GM18517 (cell line): ENCODE measurements around the gene ACP3.
"Not testable (repeated sequence)": the region's sequence is repeated elsewhere in the genome, so short reads cannot be mapped to it uniquely, and the experiment has no call there.

ENCODE experiments used
- ATAC-seq: cut with Tn5 transposase; IDR thresholded peaks from one replicate; pipeline ENCODE4 v1.9.1; 2021; ENCODE audit warnings: mild to moderate bottlenecking, moderate library complexity; ENCODE audit not compliant: unreplicated experiment

The ACP3 gene, protein sequence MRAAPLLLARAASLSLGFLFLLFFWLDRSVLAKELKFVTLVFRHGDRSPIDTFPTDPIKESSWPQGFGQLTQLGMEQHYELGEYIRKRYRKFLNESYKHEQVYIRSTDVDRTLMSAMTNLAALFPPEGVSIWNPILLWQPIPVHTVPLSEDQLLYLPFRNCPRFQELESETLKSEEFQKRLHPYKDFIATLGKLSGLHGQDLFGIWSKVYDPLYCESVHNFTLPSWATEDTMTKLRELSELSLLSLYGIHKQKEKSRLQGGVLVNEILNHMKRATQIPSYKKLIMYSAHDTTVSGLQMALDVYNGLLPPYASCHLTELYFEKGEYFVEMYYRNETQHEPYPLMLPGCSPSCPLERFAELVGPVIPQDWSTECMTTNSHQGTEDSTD

DNA sequence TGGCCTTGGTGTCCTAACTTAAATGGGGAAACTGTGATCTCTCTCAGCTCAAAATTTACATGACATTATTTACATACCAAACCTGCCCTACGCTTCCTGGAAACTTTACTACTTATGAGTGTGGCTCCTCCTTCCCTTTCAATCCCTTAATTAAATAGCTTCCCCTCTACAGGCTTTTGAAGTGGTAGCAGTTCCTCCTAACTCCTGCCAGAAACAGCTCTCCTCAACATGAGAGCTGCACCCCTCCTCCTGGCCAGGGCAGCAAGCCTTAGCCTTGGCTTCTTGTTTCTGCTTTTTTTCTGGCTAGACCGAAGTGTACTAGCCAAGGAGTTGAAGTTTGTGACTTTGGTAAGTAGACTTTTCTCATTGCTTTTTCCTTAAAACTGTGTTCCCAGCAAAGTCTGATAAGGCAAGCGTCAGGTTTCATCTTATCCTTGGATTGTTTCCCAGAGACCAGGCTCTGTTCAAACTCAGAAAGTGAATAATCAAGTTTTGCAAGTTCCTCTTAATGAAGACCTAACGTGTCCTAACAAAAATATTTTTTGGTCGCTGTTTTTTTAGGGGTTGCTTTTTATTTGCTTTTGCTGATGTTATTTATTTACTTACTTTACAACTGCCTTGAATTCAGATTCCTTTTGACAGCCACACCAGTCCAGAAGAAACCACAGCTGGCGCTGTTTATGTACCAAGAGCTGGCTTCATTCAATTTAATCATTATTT lies at the start of gene ACP3:
Gene ACP3 (plus strand): TSS at position 179 of the 720 bp plus-strand sequence. CDS start 50 bp downstream, at position 229.
- no peak for ATAC-seq

DNA sequence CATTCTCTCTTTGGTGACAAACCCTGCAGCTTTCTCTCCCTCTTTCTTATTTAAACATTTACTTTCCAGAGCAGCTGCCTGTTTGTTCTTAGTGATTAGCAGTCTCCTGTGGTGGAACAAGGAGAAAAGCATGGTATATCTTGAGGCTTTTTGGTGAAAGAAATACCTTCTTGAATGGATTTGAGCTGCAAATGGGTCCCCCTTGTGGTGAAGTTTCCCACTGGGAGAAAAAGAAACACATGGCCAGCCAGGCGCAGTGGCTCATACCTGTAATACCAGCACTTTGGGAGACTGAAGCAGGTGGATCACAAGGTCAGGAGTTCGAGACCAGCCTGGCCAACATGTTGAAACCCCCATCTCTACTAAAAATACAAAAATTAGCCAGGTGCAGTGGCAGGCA lies 48.3 kb upstream of the ACP3 start:
- no peak for ATAC-seq

DNA sequence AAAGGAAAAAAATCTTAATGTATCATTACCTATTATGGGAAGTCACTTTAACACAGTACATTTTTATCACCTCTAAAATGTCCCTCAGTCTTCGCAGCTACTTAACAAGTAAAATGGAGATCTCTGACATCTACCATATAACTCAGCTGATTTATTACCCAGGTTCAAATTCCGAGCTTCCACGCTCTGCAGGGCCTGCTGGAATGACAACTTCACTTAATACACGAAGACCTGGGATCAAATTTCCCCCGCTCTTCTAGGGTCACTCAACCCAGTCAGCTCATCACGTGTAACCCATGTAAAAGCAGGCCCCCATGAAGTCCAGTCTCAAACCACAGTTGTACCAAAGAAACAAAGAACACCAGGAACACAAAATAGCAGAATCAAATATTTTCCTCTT lies 44.2 kb upstream of the ACP3 start:
- ATAC-seq = no peak

DNA sequence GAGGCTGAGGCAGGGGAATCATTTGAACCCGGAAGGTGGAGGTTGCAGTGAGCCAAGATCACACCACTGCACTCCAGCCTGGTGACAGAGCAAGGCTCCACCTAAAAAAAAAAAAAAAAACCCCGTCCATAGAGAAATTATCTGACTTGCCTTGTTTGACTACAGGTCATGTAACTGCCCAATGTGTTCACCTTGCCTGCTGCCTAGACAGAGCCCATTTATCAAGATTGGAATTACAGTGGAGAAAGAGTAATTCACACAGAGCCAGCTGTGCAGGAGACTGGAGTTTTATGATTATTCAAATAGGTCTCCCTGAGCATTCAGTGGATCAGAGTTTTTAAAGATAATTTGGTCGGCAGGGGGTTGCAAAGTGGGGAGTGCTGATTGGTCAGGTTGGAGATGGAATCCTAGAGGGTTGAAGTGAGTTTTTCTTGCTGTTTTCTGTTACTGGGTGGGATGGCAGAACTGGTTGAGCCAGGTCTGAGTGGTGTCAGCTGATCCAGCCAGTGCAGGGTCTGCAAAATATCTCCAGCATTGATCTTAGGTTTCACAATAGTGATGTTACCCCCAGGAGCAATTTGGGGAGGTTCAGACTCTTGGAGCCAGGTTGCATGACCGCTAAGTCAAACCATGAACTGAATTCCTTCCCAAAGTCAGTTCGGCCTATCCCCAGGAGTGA lies 40.8 kb upstream of the ACP3 start:
- ATAC-seq = no peak

DNA sequence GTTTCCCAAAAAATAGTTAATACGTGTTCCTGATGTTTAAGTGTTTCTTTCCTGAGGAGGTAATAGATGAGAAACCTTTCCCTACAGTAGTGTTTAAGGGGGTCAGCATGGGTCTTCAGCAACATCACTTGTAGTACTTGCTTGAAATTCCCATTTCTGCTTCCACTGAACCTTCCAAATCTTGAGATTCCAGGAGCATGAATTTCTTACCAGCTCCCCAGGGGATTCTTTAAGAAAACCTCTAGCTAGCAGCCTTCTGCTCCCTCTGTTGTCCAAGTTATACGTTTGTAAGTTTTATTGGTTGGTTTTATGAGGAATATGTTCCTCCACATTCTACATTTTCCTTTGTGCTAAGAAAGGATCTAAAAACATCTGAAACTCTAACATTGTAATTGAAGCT lies 38.2 kb upstream of the ACP3 start:
- no peak for ATAC-seq

DNA sequence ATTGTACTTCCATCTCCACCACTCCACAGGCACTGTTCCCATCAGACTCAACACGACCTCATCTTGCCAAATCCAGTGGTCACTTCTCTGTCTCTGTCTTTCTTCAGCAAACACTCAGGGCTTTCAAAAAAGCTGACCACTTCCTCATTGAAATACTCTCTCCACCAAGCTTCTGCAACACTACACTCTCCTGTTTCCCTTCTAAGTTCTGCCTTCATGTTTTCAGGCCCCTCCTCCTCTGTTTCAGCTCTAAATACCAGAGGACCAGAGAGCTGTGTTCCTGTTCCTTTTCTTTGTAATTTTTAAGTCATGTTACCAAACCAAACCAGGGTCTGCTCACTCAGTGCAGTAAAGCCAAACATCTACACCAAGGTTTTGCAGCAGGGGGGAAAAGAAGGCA lies 33.8 kb upstream of the ACP3 start:
- ATAC-seq = no peak

DNA sequence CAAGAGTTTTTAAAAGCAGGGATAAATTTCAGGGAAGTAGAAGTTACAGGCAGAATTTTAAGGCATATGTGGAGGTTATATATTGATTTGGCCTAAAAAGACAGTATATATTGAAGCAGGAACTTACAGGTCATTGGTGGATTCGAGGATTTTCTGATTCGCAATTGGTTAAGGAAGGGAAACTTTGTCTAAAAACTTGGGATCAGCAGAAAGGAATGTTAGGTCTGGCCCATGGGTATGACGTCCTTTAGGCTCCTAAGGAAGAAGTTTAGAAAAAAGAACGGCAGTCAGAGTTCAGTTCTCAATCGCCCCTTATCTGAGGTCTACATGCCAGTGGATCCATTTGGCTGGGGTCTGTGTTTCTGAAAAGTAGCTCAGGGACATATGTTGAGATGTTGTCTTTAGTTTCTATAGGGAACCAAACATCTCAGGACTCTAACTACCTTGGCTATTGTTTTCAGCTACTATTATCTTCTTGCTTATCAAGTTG lies 33.2 kb upstream of the ACP3 start:
- no peak for ATAC-seq

DNA sequence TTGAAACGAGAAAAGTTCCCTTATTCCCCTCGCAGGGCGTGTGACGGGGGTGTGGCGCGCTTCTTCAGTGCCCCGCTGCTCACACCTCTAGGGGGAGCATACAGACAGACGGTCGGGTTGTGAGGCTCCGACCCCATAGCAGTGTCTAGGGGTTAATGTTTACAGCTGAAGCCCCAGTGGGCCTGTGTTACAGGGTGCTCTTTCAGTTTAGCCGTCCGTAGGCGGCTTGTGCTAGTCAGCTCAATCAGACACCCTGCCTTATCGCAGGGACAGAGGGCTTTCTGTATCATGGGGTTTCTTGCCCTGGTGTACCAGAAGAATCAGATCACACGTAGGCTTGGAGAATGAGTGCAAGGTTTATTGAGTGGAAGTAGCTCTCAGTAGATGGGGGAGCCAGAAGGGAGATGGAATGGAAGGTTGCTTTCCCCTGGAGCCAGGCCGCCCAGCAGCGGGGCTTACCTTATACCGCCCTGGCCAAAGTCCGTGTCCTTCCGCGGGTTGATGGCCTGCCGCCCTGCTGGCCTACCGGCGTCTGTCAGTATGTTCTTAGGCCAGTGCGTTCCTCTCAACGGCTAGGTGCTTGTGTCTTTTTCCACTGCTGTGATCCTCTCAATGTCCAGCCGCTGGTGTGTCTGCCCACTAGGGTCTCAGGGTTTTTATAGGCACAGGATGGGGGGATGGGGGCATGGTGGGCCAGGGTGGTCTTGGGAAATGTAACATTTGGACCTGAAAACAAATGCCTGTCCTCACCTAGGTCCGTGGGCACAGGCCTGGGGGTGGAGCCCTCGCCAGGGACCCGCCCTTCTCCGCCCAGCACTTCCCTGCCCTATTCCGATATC lies 32.2 kb upstream of the ACP3 start:
- no peak for ATAC-seq

DNA sequence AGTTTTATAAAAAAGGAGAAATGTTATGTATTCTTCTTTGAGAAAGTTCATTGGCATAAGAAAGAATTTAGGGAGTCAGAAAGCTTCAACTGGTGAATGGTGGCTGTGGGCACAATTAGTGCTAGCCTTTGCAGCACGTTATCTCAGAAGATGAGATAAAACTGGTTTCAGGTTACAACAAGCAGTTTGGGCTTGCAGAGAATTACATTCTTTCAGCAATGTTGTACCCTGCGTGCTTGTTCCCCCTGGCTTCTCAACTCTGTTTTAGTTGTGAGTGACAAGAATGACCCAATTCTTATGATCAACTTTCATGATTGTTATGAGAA lies 31.6 kb upstream of the ACP3 start:
- no peak for ATAC-seq

DNA sequence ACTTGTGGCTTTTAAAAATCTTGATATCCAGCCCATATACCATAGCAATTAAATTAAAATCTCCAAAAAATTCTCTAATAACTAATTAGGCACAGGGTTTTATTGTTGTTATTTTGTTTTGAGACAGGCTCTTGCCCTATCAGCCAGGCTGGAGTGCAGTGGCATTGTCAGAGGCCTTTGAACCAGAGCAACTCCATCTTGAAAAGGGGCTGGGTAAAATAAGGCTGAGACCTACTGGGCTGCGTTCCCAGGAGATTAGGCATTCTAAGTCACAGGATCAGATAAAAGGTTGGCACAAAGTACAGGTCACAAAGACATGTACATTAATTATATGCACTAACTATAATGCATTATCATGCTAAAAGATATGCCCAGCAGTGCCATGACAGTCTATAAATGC lies 31.2 kb upstream of the ACP3 start:
- no peak for ATAC-seq

DNA sequence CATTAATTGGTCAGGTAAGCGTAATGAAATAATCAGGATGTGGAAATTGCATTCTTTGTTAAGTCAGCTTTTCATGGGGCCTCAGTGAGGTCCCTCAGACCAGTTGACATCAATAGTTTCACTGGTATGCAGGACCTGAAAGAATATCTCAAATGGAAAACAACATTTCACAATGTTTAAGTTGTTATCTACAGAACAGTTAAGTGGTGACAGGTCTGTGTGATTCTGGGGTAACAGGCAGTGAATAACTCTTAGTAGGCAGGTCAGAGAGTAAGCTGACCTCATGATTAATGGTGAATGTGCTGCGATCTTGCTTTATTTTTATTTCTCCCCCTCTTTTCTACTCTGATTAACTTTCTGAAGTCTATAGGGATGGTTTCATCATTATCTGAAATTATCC lies 28.9 kb upstream of the ACP3 start:
- ATAC-seq = no peak

DNA sequence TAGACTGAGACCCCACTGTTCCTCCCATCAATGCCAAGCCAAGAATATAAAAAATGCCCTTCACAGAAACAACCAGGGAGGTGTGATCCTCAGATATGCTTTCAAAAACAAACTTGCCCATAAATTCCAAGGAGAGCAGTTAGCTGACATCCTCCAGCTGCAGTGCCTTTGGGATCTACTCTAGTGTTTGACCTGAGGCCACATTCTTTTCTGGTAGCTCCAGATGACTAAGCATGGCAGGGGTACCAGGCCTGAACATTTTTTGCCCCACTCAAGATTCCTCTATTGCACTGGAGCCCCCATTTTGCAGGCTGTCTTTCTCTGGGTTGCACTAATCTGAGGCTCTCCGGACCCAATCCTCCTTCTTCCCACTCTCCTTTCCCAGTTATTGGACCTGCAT lies 27.9 kb upstream of the ACP3 start:
- no peak for ATAC-seq

DNA sequence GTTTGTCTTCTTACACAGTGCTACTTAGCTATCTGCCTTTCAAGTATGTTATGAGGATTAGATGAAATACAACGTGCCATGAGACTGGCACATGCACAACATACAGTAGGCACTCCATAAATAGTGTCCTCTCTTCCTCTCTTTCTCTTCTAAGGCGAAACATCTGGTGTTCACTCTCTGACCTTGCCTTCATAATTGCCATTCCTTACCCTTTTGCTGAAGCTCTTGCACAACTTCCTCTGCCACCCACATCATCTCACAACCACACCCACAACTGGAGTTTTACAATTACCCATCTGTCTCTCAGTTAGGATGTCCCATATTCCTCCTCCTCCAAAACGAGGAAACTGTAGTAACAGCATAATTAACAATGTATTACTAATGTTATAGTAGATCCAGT lies 26.4 kb upstream of the ACP3 start:
- ATAC-seq = no peak

DNA sequence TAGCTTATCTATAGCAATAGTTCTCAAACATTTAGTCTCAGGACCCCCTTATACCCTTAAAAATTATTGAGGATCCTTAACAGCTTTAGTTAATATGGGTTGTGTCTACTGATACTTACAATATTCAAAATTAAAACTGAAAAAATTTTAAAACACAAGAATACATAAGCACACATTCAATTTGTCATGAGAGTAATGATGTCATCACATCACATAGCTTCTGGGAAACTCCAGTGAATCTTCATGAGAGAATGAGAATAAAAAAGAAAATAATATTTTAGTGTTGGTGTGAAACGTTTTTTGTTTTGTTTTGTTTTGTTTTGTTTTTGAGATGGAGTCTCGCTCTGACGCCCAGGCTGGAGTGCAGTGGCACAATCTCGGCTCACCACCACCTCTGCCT lies 25.2 kb upstream of the ACP3 start:
- ATAC-seq = no peak

DNA sequence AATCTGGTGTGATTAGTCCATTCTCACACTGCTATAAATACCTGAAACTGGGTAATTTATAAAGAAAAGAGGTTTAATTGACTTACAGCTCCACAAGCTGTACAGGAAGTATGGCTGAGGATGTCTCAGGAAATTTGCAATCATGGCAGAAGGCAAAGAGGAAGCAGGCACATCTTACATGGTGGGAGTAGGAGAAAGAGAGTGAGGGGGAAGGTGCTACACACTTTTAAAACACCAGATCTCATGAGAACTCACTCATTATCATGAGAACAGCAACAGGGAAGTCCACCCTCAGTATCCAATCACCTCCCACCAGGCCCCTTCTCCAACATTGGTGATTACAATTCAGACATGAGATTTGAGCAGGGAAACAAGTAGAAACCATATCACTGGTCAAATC lies 24.0 kb upstream of the ACP3 start:
- ATAC-seq = no peak

DNA sequence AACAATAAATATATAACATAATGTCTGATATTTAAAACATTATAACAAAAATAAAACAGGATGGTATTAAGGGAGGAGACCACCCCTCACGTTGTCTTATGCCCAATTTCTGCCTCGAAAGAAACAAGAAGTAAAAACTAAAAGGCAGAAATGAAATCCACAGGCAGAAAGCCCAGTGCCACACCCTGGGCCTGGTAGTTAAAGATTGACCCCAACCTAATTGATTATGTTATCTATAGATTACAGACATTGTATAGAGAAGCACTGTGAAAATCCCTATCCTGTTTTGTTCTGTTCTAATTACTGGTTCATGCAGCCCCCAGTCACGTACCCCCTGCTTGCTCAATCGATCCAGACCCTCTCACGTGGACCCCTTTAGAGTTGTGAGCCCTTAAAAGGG lies 22.3 kb upstream of the ACP3 start:
- no peak for ATAC-seq

DNA sequence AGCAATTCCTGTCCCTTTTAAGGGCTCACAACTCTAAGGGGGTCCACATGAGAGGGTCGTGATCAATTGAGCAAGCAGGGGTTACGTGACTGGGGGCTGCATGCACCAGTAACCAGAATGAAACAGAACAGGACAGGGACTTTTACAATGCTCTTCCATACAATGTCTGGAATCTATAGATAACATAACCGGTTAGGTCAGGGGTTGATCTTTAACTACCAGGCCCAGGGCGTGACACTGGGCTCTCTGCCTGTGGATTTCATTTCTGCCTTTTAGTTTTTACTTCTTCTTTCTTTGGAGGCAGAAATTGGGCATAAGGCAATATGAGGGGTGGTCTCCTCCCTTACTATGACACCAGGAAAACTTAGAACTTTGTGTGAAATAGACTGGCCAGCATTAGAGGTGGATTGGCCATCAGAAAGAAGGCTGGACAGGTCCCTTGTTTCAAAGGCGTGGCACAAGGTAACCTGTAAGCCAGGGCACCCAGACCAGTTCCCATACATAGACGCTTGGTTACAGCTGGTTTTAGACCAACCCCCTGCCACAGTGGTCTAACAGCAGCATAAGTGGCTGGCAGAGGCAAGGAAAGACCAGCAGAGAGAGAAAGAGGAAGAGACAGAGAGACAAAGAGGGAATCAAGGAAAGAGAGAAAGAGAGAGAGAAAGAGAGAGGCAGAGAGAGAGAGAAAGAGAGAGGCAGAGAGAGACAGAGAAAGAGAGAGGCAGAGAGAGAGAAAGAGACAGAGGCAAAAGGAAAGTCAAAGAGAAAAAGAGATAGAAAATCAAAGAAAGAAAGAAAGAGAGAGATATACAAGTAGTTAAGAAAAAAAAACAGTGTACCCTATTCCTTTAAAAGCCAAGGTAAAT lies 13.6 kb upstream of the ACP3 start:
- not testable (repeated sequence) for ATAC-seq

DNA sequence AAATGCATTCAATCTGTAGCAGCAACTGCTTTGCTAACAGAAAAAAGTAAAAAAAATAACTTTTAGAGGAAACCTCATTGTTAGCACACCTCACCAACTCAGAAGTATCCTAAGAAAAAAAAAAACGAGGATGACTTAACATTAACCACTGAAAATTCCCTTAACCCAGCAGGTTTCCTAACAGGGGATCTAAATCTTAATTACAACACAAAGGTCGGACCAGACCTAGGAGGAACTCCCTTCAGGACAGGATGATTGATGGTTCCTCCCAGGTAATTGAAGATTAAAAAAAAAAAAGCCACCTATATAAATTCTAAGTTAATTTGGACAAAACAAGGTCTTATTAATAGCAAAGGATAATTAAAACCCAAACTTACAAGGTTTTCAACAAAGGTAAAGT lies 12.9 kb upstream of the ACP3 start:
- not testable (repeated sequence) for ATAC-seq

DNA sequence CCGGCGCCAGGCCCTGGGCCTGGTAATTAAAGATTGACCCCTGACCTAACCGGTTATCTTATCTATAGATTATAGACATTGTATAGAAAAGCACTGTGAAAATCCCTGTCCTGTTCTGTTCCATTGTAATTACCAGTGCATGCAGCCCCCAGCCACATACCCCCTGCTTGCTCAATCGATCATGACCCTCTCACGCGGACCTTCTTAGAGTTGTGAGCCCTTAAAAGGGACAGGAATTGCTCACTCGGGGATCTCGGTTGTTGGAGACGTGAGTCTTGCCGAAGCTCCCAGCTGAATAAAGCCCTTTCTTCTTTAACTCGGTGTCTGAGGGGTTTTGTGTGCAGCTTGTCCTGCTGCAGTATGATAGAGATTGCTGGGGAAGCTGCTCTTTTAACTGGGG lies 7.2 kb upstream of the ACP3 start:
- not testable (repeated sequence) for ATAC-seq

DNA sequence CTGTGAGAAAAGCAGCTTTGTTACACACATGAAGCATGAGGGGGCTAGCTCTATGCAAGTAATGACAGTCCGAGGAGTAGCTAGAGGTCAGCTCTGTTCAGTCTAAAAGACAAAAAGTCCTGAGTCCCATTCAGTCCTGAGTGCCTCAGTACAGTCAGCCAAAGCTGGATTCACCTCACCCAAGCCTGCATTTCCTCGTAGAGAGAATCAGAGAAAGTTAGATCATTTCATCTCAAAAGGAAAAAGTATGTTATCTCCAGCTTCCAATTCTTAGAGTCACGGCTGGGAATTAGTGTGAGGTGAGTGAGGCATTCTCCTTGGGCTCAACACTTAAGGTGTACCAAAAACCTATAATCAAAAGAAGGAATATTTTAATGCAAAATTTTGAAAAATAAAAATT lies 5.9 kb upstream of the ACP3 start:
- no peak for ATAC-seq
